Fibroblast of the conjunctiva (primary cell): ENCODE measurements around the gene UGT2B15.
"Not testable (repeated sequence)": the region's sequence is repeated elsewhere in the genome, so short reads cannot be mapped to it uniquely, and the experiment has no call there.

Source experiments
- DNase-seq: peaks from one replicate; pipeline ENCODE4 v3.0.0-alpha.2; 2010; ENCODE audit warnings: low read depth

UGT2B15 gene

DNA sequence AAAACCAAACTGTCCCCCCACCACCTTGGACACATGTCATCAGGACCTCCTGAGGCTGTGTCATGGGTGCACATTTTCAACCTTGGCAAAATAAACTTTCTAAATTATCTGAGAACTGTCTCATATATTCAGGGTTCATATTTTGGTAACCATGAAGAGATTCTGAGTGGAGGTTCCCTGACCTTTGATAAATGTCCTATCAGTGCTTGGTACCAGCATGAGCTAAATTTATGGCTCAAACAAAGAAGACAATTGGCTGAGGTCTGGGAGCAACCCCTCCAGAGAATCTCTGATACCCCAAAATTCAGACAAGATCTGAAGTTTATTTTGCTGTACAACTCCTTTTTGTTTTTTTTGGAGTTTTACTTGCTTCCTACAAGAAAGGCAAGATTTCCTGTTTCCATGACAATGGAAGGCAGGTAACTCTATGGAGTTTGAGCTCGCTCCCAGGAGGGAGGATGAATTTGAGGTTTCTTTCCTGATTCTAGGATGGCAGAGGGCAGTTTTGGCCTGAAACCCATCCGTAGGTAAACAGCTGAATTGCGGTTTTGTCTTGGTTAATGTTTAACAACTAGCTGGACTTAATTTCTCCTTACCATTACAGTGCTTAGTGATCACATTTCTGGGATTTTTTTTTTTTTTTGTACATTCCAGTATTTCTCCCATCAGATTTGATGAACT is 14.5 kb downstream of the UGT2B15 start:
- no peak for DNase-seq

DNA sequence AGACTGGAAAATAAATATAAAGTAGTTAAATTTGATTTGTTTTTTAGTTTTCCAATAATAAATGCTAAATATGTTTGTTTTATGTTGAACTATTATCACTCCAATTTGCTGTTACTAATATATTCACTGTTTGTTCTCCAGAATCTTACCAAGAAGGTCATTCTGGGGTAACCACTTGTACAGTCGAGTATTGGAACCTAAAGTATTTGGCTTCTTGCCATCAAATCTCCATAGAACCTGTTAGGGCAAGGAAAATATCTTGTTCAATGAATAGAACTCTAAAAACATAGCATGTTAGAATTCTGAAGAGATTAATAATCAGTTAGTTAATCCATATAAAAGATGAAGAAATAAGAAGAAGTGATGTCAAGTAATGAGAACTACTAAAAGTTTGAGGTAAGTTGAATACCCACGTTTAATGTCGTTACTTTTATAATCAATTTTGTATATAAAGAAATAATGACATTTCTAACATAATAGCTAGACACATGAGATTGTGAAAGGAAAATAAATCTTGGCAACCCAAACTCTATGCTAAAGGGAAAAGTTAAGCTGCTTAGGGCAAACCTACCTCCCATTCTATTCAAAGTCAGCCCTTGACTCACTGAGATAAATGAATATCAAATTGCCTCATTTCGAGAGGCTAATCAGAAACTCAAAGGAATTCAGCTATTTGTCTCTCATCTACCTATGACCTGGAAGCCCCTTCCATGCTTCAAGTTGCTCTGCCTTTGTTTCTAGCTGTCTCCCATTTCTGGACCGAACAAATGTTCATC is 15.3 kb downstream of the UGT2B15 start:
- DNase-seq: no peak

DNA sequence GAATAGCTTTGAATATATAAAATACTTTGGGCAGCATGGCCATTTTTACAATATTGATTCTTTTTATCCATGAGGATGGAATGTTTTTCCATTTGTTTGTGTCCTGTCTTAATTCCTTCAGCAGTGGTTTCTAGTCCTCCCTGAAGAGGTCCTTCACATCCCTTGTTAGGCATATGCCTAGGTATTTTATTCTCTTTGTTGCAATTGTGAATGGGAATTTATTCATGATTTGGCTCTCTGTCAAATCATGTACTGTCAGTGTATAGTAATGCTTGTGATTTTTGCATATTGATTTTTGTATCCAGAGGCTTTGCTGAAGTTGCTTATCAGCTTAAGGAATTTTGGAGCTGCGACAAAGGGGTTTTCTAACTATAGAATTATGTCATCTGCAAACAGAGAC is 18.5 kb downstream of the UGT2B15 start:
- no peak for DNase-seq

DNA sequence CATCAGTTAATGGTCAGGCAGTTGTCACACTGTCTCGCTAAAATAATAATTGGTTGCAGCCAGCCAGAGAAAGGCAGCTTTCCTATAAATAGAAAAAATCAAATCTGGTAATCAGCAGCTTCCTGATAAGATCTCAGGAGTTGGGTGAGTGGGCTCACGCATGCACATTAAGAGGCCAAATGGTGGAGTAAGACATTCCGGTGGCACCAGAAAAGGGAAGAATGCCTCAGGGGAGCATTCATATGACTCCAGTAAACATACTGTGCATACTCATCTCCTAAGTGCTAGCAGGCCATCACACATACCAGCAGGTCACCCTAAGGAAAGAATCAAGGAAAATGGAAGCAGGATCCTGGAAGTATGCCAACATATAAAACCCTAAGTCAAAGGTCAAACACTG is 40.1 kb downstream of the UGT2B15 start:
- no peak for DNase-seq

DNA sequence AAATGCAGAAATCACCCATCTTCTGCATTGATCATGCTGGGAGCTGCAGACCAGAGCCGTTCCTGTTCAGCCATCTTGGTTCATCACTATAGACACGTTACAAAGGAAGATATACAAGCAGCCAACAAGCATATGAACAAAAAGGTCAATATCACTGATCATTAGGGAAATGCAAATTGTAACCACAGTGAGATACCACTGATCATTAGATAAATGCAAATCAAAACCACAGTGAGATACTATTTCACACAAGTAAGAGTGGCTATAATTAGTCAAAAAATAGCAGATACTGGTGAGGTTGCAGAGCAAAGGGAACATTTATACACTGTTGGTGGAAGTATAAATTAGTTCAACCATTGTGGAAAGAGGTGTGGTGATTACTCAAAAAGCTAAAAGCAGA is 47.7 kb downstream of the UGT2B15 start:
- DNase-seq: not testable (repeated sequence)

DNA sequence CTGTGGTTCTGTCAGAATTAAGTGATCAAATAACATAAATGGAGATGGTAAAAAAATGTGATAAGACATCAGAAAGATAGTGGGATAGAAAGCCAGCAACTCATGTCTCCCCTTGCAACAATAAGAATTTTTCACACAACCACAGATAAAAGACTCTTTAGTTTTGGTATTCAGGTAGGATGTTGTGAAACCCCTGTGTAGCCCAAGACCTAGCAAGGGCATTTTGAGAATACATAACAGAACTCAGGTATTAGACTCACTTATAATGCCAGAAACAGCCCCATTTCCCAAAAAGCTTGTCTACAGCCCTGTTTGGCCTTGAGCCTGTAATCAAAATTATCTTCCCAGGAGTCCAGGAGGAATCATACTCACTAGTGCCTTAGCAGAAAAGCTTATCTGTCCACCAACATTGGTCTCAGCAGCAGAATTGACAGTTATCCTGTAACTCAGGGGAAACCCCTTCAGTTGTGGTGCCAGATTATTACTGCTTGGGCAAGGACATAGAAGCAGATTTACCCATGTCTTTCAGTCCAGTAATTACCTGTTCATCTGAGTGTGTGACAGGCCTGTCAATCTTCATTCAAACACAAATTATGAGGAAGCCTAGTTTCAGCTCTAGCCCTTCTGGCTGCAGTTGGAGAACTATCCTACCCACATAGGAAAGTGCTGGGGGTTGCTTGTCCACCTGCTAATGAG is 53.3 kb downstream of the UGT2B15 start:
- no peak for DNase-seq

DNA sequence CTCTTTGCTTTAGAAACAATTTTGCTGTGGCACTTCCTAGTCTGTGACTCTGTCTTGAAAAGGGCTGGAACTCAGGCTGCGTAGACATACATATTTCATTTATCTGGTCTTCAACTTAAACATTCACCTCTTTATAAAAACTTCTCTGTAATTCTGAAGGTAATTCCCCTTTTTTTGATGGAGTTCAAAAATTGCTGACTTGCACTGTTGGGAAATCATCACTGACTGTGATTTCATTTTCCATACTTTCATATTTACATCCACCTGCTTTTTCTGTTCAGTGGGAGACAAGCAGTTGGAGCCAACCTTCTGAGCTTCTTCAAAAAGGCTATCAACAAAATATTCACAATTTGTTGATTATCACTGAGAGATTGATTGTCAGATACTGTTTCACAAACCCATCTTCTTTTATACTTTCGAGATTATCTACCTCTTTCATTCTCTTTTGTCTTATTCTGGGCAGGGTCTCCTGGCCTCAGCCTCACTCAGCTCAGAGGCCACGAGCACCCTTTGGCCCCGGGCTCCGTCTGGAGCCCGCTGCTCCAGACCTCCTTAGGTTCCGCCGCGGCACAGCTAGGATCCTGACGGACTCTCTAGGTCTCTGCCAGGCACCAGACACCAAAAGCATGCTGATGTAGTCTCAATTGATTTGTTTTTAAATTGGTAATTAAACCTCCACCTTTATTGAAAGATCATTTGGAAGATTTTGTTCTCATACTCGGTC is 54.6 kb downstream of the UGT2B15 start:
- no peak for DNase-seq

DNA sequence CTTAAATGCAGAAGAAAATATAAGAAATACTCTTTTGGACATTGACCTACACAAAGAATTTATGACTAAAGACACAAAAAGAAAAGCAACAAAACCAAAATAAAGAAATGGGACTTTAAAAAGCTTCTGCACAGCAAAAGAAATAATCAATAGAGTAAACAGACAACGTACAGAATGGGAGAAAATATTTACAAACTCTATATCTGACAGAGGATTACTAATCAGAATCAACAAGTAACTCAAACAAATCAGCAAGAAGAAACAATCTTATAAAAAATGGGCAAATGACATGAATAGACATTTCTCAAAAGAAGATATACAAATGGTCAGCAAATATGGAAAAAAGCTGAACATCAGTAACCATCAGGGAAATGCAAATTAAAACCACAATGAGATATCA is 56.7 kb downstream of the UGT2B15 start:
- DNase-seq: no peak

DNA sequence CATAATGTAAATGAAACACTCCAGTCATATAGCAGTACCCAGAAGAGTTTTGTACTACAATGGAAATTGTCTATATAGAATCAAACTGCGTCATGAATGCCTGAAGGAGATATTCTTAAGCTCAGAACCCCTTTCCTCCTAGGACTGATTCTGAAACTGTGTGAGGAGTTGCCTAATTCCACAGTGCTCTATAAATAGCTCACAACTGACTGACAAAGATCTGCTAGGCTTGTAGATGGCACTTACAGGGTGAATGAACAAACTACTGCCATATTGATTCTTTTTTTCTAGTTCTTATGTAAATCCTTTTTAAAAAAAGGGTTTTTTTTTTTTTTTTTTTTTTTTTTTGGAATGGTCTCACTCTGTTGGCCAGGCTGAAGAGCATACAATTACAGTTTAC is 64.2 kb downstream of the UGT2B15 start:
- DNase-seq: no peak

DNA sequence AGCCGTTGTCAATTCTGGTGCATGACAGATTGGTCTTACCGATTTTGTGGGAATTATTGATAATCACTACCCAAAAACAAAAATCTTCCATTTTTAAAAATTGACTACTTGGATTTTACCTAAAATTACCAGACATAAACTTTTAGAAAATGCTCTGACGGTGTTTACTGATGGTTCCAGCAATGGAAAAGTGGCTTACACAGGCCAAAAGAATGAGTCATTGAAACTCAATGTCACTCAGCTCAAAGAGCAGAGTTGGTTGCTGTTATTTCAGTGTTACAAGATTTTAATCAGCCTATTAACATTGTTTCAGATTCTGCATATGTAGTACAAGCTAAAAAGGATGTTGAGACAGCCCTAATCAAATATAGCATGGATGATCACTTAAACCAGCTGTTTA is 71.3 kb downstream of the UGT2B15 start:
- DNase-seq: no peak

DNA sequence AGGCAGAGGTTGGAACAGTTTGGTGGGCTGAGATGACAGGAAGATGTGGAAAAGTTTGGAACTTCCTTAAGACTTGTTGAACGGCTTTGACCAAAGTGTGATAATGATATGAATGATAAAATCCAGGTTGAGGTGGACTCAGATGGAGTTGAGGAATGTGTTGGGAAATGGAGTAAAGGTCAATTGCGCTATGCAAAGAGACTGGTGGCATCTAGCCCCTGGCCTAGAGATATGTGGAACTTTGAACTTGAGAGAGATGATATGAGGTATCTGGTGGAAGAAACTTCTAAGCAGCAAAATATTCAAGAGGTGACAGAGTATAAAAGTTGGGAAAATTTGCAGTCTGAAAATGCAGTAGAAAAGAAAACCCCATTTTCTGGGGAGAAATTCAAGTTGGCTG is 73.0 kb downstream of the UGT2B15 start:
- DNase-seq: no peak
